HG03354 (cell line): ENCODE data around the gene MAGED1.
A peak's percentile ranks its signal among the peaks of the same experiment; 100 is the strongest.

Experiments
- ATAC-seq: cut with Tn5 transposase; IDR thresholded peaks from one replicate; pipeline ENCODE4 v1.9.1; 2021; ENCODE audit warnings: mild to moderate bottlenecking; ENCODE audit not compliant: unreplicated experiment, poor library complexity, severe bottlenecking

MAGED1 gene, protein sequence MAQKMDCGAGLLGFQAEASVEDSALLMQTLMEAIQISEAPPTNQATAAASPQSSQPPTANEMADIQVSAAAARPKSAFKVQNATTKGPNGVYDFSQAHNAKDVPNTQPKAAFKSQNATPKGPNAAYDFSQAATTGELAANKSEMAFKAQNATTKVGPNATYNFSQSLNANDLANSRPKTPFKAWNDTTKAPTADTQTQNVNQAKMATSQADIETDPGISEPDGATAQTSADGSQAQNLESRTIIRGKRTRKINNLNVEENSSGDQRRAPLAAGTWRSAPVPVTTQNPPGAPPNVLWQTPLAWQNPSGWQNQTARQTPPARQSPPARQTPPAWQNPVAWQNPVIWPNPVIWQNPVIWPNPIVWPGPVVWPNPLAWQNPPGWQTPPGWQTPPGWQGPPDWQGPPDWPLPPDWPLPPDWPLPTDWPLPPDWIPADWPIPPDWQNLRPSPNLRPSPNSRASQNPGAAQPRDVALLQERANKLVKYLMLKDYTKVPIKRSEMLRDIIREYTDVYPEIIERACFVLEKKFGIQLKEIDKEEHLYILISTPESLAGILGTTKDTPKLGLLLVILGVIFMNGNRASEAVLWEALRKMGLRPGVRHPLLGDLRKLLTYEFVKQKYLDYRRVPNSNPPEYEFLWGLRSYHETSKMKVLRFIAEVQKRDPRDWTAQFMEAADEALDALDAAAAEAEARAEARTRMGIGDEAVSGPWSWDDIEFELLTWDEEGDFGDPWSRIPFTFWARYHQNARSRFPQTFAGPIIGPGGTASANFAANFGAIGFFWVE

DNA sequence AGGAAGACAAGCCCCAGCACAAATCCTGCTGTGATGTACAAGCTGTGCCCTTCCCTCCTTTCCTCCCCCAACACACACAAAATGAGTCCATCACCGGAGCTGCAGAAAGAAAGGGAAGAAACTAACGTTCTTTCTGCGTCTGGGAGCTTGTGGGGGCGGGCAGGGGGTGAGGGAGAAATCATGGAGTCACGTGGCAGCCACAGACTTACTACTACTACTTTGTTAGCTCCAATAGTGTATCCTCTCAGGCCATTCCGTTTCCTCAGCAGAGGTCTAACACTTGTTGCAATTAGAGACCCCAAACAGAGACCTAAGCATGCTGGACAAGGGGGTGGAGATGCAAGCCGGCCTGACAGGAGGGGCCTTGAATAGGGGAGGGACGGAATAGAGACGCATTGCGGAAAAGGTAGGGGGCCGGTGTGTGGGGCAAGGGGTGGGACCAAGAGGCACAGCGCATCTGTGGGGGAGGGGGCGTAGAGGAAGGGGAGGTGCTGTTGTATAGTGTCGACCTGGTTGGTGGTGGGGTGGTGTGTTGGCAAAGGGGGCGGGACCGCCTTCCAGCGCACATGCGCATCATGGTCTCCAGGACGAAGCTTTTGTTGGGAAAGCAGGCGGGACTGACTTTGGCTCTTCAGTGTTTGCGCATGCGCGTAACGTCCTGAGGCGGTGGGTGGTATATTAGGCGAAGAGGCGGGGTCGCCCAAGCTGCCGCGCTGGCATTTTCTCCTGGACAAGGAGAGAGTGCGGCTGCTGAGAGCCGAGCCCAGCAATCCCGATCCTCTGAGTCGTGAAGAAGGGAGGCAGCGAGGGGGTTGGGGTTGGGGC, at the start of gene MAGED1:
Gene MAGED1 (plus strand): TSS at position 703 of the 825 bp plus-strand sequence. CDS start 682 bp downstream, outside the sequence.
- peak; percentile 76 for ATAC-seq

DNA sequence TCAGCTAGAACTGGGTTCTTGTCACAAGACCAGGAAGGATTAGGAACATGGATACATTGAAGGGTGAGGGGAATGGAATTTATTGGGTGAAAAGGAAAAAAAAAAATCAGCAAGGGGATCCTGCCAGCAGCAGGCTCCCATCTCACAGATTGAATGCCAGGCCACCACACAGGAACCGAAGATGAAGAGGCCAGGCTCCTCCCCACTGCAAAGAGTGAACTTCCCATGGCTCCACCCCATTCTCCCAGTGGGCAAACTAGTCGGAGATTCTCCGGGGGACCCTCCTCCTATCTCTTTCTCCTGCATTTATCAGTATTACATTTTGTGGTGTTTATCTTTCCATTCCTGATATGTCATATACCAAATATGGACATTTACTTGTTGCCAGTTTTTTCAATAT, 46.0 kb upstream of the MAGED1 start:
- no peak for ATAC-seq

DNA sequence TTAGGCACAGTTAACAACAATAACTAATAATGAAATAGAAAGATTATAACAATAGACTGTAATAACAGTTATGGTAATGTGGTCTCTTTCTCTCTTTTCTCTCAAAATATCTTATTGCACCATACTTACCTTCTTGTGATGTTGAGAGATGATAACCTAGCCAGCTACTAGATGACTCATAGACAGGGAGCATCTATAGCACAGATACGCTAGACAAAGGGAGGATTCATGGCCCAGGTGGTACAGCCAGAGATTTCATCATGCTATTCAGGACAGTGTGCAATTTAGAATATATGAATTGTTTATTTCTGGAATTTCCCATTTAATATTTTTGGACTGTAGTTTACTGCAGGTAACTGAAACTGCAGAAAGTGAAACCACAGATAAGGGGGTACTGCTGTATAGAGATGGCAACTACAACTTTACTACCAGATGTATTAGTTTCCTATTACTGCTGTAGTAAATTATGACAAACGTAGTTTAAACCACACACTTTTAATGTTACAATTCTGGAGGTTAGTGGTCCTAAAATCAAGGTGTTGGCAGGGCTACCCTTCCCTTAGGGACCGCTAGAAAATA, 41.8 kb upstream of the MAGED1 start:
- peak; percentile 77 for ATAC-seq

DNA sequence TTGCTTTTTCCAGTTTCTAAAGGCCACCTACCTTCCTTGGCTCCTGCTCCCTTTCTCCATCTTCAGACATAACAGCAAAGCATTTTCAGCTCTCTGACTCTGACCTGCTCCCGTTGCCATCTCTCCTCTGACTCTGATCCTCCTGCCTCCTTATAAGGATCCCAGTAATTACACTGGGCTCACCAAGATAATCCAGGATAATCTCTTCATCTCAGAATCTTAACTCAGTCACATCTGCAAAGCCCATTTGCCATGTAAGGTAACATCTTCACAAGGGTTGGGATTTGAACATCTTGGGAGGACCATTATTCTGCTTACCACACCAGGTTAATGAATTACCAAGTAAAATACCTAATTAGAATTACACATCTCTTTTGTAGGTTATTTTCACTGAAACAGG, 41.3 kb upstream of the MAGED1 start:
- peak; percentile 8 for ATAC-seq

DNA sequence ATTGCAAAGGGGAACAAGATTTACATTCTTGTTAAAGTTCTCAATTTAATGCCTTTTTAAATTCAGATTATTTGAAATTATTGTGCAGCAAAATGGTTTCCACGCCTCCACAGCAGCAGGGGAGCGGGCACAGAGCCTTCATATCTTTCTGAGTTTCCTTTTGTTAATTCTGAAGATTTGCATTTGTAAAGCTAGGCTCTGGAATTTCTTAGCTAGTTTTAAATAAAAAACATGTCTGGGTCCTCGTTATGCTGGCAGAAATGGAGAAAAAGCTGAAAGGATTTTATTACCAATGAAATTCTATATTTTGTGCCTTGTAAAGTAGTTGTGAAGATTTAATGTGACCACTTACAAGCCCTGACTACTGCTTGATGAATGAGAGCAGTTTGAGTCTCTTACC, 40.8 kb upstream of the MAGED1 start:
- no peak for ATAC-seq

DNA sequence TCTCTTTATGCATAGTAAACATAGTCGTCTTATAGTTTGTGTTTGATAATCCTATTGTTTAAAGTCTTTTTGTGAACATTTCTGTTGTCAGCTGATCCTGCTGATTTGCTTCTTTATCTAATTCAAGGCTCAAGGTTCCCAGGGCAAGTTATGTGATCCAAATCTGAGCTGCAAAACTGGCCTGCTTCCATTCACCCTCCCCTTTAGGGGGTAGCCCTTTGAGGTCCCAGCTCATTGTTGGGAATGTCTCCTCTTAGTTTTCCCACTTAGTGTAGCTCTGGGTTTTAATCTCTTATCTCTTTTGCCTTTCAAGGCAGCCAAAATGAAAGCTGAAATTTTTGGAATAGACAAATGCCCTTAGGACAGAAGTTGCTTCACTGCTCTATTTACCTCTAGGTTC, 40.2 kb upstream of the MAGED1 start:
- ATAC-seq = no peak

DNA sequence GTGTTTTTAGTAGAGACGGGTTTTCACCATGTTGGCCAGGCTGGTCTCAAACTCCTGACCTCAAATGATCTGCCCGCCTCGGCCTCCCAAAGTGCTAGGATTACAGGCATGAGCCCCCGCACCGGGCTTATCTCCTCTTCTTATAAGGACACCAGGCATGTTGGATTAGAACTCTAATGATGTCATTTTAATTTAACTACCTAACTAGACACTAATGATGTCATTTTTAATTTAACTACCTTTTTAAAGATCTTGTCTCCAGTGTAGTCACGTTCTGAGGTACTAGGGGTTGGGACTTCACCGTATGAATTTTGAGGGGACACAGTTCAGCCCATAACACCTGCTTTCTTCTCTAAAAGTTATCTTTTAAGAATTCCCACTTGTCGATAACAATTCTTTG, 37.7 kb upstream of the MAGED1 start:
- no peak for ATAC-seq

DNA sequence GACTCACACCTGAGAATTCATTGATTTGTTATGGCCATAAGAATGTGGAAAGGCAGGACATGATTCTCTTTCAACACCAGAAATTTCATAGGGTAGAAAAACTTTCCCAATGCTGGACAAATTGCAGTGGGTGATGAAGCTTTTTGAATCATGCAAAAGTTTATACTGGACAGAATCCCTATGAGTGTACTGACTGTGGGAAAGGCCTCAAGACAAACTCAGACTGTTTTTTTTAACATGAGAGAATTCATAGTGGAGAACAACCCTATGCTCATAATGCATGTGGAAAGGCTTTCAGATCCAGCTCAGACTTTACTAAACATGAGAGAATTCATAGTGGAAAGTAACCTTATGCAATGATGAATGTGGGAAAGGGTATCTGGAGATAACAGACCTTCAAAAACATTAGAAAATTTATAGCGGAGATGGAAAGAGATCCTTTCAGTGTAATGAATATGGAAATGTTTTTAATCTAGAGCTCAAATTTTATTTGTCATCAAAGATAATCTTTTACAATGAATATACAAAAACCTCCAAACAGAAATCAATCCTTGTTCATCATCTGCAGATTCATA, 36.2 kb upstream of the MAGED1 start:
- ATAC-seq = no peak

DNA sequence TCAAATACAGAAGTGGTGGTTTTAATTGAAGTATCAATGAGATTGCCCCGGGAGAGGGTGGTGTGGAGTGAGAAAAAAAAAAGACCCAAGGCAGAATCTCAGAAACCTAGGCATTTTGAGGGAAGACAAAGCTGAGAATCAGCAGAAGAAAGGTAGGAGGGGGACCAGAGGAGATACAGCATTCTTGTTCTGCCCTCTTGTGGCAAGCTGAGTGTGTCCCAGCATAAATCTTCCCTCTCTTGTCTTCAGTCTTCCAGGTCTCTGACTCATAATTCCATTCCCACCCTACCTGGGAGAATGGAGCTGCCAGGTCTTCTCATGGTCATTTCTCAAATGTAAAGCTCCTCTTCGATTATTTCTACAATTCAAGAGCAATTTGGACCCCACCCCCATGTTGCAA, 32.7 kb upstream of the MAGED1 start:
- no peak for ATAC-seq

DNA sequence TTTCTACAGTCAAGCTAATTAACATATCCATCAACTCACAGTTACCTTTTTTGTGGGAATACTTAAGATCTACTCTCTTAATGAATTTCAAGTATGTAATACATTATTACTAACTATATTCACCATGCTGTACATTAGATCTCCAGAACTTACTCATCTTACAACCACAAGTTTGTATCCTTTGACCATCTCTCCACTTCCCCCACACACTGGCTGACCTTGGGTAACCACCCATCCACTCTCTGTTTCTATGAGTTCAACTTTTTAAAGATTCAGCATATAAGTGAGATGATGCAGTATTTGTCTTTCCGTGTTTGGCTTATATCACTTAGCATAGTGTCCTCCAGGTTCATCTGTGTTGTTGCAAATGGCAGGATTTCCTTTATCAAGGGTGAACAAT, 30.5 kb upstream of the MAGED1 start:
- ATAC-seq = peak; percentile 70

DNA sequence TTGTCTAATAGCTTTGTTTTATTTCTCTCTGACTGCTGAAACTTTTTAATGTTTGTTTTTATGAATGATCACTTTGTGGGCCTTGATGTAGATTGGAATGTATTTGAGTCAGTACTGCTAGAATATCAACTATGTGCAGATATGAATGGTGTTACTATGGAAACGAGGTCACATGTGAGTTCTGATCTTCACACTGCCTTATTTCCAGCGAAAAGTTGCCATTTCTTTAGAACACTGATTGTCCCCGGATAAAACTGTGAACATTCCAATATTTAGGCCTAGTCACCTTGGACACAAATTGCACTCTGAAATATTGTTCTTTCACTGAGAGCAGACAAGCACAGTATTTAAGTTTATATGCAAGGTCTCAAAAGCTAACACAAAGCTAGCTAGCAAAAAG, 27.2 kb upstream of the MAGED1 start:
- no peak for ATAC-seq

DNA sequence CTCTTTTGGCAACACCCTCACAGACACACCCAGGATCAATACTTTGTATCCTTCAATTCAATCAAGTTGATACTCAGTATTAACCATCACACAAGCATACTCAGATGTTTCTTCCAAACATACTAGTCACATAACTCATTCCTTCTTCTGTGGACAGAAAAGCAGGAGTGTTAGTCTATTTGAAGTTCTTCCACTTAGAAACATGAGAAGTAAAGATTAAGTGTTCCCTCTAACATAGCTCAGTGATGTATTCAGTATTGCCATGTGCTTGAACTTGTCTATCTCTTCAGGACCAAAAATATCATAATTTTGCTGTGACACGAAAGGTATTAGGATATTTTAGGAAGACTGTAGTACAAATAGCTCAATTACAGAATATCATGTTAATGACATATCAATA, 25.8 kb upstream of the MAGED1 start:
- no peak for ATAC-seq

DNA sequence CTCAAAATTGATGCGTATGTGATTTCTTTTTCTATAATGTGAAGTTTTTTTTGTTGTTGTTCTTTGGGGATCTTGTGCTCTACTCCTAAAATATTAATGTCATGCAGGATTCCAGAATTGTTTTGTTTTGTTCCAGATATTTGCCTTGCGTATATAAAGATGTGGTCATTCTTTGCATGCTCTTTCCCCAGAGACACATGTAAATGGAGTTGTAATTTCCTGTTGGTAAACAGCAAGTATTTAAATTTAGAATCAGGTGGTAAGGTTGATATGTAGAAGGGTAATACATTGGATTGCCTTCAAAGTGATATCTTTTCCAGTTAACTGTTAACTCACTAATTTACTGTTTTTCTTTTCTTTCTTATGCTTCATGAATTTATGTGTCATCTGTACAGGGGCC, 23.1 kb upstream of the MAGED1 start:
- ATAC-seq = no peak

DNA sequence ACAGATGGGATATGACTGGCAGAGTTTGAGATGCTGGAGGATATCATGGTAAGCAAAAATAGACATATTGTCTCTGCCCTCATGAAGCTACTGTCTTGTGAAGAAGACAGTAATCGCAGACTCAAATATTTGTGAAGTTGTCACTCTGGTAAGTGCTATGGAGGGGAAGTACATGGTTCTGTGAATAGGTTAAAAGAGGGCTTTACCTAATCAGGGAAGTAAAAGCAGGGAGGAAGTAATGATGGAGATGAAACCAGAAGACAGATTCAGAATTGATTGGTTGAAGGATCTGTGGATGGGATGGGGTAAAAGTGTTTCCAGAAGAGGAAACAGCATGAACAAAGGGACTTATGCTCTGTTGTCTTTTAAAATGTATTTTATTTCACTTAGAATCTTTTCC, 19.3 kb upstream of the MAGED1 start:
- no peak for ATAC-seq

DNA sequence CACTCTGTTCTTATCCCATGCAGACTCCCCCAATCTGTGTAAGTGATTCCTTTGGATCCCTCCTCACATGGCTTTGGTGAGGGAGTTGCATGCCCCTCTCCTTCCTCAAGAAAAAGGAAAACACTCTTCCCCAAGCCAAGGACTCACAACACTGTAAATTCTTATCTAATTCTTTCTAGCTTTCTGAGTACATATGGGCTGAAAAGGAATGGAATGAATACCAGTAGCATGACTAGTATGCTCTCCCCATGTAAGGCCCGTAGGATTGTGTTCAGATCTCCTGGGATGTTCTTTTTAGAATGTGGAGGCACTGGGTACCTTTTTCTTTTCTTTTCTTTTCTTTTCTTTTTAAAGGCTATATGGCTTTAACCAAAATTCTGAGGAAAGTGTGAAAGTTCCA, 17.0 kb upstream of the MAGED1 start:
- no peak for ATAC-seq

DNA sequence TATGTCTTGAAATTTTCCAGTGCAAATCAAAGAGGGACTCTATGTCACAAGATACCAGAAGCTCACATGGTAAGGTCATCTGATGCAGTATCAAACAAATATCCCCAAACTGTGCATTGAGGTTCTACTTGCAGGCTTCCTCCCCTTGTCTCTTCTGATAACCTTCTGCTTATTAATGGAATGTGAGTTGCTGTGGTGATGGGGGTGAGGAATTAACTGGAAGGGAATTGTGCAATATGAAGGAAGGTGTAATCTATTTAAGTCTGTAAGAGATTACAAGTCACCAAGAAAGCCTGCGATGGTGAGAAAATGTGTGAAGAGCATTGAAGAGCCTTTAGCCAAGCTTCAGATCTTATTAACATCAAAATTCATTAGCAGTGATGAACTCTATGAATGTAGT, 15.4 kb upstream of the MAGED1 start:
- no peak for ATAC-seq

DNA sequence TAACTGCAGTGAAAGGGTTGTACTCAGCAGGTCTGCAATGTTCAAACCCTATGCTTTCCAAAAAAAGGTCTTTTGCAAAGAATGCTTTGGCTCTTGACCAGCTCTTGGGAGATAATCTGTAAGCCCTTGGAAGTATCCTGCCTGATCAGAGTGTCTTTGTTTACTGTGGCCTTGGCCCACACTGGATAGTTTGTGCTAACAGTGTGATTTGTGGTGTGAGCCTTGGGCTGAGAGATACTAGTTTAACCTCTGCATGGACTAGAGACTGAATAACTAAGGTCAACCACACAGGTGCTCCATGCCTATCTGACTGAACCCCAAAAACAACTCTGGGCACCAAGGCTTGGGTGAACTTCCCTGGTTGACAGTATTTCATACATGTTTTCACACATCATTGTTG, 3.6 kb upstream of the MAGED1 start:
- ATAC-seq = no peak

DNA sequence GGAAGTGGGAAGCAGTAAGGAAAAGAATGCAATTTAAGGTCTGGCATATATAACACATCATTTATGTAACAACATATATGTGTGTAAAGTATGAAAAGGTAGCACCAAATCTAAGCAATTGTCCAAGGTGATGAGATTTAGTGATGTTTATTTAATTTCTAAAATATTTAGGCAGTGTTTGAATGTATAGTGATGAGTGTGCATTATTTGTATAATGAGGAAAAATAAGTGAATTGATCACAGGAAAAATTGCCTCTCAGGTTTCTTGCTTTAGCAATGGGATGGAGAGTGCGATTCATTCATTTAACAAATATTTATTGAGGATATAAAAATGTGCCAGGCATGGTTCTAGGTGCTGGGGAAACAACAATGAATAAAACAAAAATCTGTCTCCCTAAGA, 2.2 kb upstream of the MAGED1 start:
- no peak for ATAC-seq

DNA sequence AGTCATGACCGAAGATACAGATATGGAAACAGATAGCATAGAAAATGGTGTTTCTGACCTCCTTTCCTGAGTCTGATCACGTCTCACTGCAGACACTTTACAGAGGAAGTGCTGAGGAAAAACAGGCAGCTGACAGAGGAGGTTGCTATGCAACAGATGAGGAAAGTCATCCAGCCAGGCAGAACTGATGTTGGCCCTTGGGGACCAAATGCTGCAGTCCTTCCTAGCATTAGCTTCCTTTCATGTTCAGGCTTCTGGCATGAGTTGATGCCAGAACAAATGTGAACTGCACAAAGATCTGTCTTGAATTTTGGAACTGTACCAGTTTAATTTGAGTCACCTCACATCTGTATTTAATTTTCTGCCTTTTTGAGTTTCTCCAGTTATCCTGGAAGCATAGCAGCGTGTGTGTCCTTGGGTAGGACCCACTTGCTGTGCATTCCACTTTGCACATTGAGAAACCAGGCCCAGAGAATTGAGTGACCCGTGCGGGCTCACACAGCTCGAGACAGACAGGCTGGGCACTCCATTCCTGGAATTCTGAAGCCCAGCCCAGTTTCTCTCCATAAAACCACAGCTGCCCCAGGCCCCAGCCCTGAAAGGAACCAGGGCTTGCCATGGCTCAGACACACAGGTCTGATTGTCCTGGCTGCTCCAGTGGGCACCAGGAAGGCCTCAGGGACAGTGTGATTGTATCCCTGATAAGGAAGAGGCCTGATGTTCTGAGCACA, 1.4 kb upstream of the MAGED1 start:
- no peak for ATAC-seq
